ENCODE results near the gene CACNA1H. TPM values are rescaled to one million over a fixed set of nuclear protein-coding genes. Genes with fewer than 3 reads are reported as not detected.

CACNA1H gene
- total and polyA plus RNA-seq, 9 of the 15 experiments (the other 6 are each of a cell fraction or from before 2014, with no cell fraction given), result 0.10 to 0.18 TPM; not detected in 7

- intact Hi-C loops (cut with micrococcal nuclease), result no loop called here
- no peak overlapping the region for H3K27ac ChIP-seq (ENCODE audit: extremely low read depth, low read depth, low read length)
- H3K4me1 ChIP-seq (replicated peaks in 1 of 2; ENCODE audit: control insufficient read depth in 2 of 2, insufficient read depth in 2 of 2, low read length in 2 of 2), result peaks cover 0 to 68% of the 10 kb centered on the region in 2 experiments; a peak in 2 of 5 replicates
- no peak overlapping the region for H3K4me2 ChIP-seq (ENCODE audit: insufficient read depth, low read length)
- 0% methylated on average over 7 of the region's 12 CpGs for WGBS (ENCODE audit: insufficient coverage, low coverage, missing lambda C conversion rate)
- DNase-seq (ENCODE audit: extremely low read depth in 1 of 4, low spot score in 3 of 4) (no peak), ATAC-seq (no peak), FAIRE-seq (no peak)
- H2AFZ ChIP-seq (ENCODE audit: low read depth, low read length), result no peak overlapping the region
- ChIA-PET POLR2A (no interaction called here), CTCF (ENCODE audit: low intra/inter-chr PET ratio) (no interaction called here)
- peaks cover 44 to 81% of the 10 kb centered on the region in 2 experiments; a peak in 4 of 5 replicates for H3K27me3 ChIP-seq (ENCODE audit: control insufficient read depth in 2 of 2, insufficient read depth in 2 of 2, low read length in 2 of 2)
- H3K79me2 ChIP-seq (ENCODE audit: control insufficient read depth, insufficient read depth, low read length), result no peaks in the 10 kb centered on the region
- TF ChIP-seq CREB3L1 (IDR thresholded peaks at IDR 0.05; ENCODE audit: borderline replicate concordance, low read depth), result no peak
- in situ Hi-C loops (cut with MboI), result no loop called here
- H3K9me1 ChIP-seq (ENCODE audit: control insufficient read depth, insufficient read depth, low read length), result no peaks in the 10 kb centered on the region
- H4K20me1 ChIP-seq (replicated peaks; ENCODE audit: control insufficient read depth, insufficient read depth, low read length), result peaks cover 21% of the 10 kb centered on the region
- no peak overlapping the region for H3K4me3 ChIP-seq
- no TSS peak for BruUV-seq (replicated peaks)
- no peaks in the 10 kb centered on the region for H3K9me3 ChIP-seq (replicated peaks; ENCODE audit: control insufficient read depth, insufficient read depth, low read depth, low read length)
- H3K9ac ChIP-seq (ENCODE audit: insufficient read depth in 1 of 2, low read depth in 2 of 2, low read length in 2 of 2), result no peak overlapping the region
- no peaks in the 10 kb centered on the region for H3K36me3 ChIP-seq (ENCODE audit: control insufficient read depth, insufficient read depth, low read length)
These were observed 18.1 kb downstream of the CACNA1H start for GRCh38 chr16:1171001-1171400.

GRCh38 chr16:1171854-1172428 is 19.0 kb downstream of the CACNA1H start:
- no peaks in the 10 kb centered on the region for H3K9me1 ChIP-seq (ENCODE audit: control insufficient read depth, insufficient read depth, low read length)
- H4K20me1 ChIP-seq (replicated peaks; ENCODE audit: control insufficient read depth, insufficient read depth, low read length), result peaks cover 18% of the 10 kb centered on the region
- no peak overlapping the region for H2AFZ ChIP-seq (ENCODE audit: low read depth, low read length)
- ChIA-PET CTCF (ENCODE audit: low intra/inter-chr PET ratio) (no interaction called here), POLR2A (interaction anchor here (0.5 to 1.3 kb wide), 3 partner anchors 10 to 1085 kb away, joined by 3 read pairs; no protein-coding TSS in a partner anchor)
- FAIRE-seq (no peak), DNase-seq (ENCODE audit: extremely low read depth in 1 of 4, low spot score in 3 of 4) (no peak), ATAC-seq (no peak)
- no peak overlapping the region for H3K4me2 ChIP-seq (ENCODE audit: insufficient read depth, low read length)
- no peak overlapping the region for H3K27ac ChIP-seq (ENCODE audit: extremely low read depth, low read depth, low read length)
- BruUV-seq (replicated peaks), result no TSS peak
- in situ Hi-C loops (cut with MboI), result no loop called here
- no peaks in the 10 kb centered on the region for H3K9me3 ChIP-seq (replicated peaks; ENCODE audit: control insufficient read depth, insufficient read depth, low read depth, low read length)
- peaks cover 0 to 70% of the 10 kb centered on the region in 2 experiments; a peak in 2 of 5 replicates for H3K4me1 ChIP-seq (replicated peaks in 1 of 2; ENCODE audit: control insufficient read depth in 2 of 2, insufficient read depth in 2 of 2, low read length in 2 of 2)
- H3K27me3 ChIP-seq (ENCODE audit: control insufficient read depth in 2 of 2, insufficient read depth in 2 of 2, low read length in 2 of 2), result peaks cover 39 to 81% of the 10 kb centered on the region in 2 experiments; a peak in 3 of 5 replicates
- intact Hi-C loops (cut with micrococcal nuclease), result no loop called here
- no peak overlapping the region for H3K9ac ChIP-seq (ENCODE audit: insufficient read depth in 1 of 2, low read depth in 2 of 2, low read length in 2 of 2)
- no peaks in the 10 kb centered on the region for H3K79me2 ChIP-seq (ENCODE audit: control insufficient read depth, insufficient read depth, low read length)
- WGBS (ENCODE audit: insufficient coverage, low coverage, missing lambda C conversion rate), result 6% methylated on average over 35 of the region's 36 CpGs
- no peaks in the 10 kb centered on the region for H3K36me3 ChIP-seq (ENCODE audit: control insufficient read depth, insufficient read depth, low read length)
- H3K4me3 ChIP-seq, result no peak overlapping the region
- TF ChIP-seq FOXP4 (CRISPR knock-in tag; IDR thresholded peaks at IDR 0.05; ENCODE audit: borderline replicate concordance), result no peak
- no peak for TF ChIP-seq SMAD3 (CRISPR knock-in tag; conservative IDR thresholded peaks at IDR 0.05)
- no peak for TF ChIP-seq DDX20 (tag; IDR thresholded peaks at IDR 0.05; ENCODE audit: low read depth)
- TF ChIP-seq GATAD2A (IDR thresholded peaks at IDR 0.05), result no peak
- TF ChIP-seq ZNF133 (CRISPR knock-in tag; IDR thresholded peaks at IDR 0.05), result no peak
- no peak for TF ChIP-seq GTF2E2 (tag; IDR thresholded peaks at IDR 0.05)
- no peak for TF ChIP-seq SRF (CRISPR knock-in tag; IDR thresholded peaks at IDR 0.05)
- no peak for TF ChIP-seq NR2C1 (IDR thresholded peaks at IDR 0.05)
- no peak for TF ChIP-seq NR2C1 (tag; IDR thresholded peaks at IDR 0.05)
- TF ChIP-seq MYNN (IDR thresholded peaks at IDR 0.05), result no peak
- TF ChIP-seq MYNN (CRISPR knock-in tag; IDR thresholded peaks at IDR 0.05), result no peak
- no peak for TF ChIP-seq MTA3 (IDR thresholded peaks at IDR 0.05; ENCODE audit: borderline replicate concordance)

Measured in K562 (cell line).